Gastrocnemius medialis (tissue), 4 donors: ENCODE data around the gene GSK3B.

ENCODE experiments used
- POLR2A ChIP-seq, 2 donors: fragments of 450-650 bp; IDR thresholded peaks; one replicate each; pipeline ENCODE4 v1.6.1; 2017; ENCODE audit warnings: antibody characterized with exemption in 2 of 2, mild to moderate bottlenecking in 2 of 2, moderate library complexity in 2 of 2
- TF ChIP-seq, protein P1 (sequence below), 5 experiments: fragments of 450-650 bp in 3 of 5; fragments of 200-600 bp in 2 of 5; sonication (generic) in 2 of 5; IDR thresholded peaks in 4 of 5; conservative IDR thresholded peaks in 1 of 5; 1 replicate in 4 of 5; 2 replicates in 1 of 5; pipeline ENCODE4 v1.5.1; 2016 to 2019; ENCODE audit warnings: antibody characterized with exemption in 5 of 5, mild to moderate bottlenecking in 3 of 5, moderate library complexity in 3 of 5

DNA sequence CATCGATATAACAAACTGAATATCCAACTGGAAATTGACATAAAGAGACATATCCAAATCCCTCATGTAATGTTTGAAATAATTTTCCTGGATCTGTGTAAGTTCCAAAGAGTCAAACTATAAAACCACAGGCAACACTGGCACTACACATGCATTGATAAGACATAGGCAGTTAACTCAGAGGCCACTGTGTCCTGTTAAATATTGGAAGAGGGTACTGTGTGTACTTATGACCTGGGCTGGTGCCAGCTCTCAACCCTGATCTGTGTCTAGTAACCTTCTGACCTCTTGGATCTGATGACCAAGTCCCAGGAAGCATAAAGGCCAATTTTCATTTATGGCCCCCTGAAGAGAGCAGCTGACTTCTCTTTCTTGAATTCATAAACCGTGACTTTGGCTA is 307.8 kb downstream of the GSK3B start:
- no peak for TF ChIP-seq POLR2A (IDR thresholded peaks at IDR 0.05)
- TF ChIP-seq, protein P1, sequence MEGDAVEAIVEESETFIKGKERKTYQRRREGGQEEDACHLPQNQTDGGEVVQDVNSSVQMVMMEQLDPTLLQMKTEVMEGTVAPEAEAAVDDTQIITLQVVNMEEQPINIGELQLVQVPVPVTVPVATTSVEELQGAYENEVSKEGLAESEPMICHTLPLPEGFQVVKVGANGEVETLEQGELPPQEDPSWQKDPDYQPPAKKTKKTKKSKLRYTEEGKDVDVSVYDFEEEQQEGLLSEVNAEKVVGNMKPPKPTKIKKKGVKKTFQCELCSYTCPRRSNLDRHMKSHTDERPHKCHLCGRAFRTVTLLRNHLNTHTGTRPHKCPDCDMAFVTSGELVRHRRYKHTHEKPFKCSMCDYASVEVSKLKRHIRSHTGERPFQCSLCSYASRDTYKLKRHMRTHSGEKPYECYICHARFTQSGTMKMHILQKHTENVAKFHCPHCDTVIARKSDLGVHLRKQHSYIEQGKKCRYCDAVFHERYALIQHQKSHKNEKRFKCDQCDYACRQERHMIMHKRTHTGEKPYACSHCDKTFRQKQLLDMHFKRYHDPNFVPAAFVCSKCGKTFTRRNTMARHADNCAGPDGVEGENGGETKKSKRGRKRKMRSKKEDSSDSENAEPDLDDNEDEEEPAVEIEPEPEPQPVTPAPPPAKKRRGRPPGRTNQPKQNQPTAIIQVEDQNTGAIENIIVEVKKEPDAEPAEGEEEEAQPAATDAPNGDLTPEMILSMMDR (IDR thresholded peaks at IDR 0.05 in 4 of 5, conservative IDR thresholded peaks at IDR 0.05 in 1 of 5): no peak
